ENCODE measurements around the gene NPM1.

- TF ChIP-seq CTCF (IDR thresholded peaks at IDR 0.05): no peak
- no peak for TF ChIP-seq ZFX (IDR thresholded peaks at IDR 0.05; ENCODE audit: borderline replicate concordance)
These were observed 47.6 kb upstream of the NPM1 start for GRCh38 chr5:171340042-171340441.
